GM12891 (cell line): ENCODE data around the gene RRP8.

ENCODE experiments used
- DNase-seq: peaks from one replicate; pipeline ENCODE4 v3.0.0; 2011; ENCODE audit warnings: low spot score; ENCODE audit not compliant: insufficient read length
- FAIRE-seq: peaks from 2 replicates; lab custom pipeline; 2011; peaks lifted over from hg19 to GRCh38; lab: Jason Lieb, UNC
- PAX5 ChIP-seq: IDR thresholded peaks from 2 replicates; pipeline ENCODE4 v1.6.1; 2011; ENCODE audit warnings: low read length, moderate library complexity, mild to moderate bottlenecking; ENCODE audit not compliant: insufficient read depth, severe bottlenecking
- POLR2A ChIP-seq: IDR thresholded peaks from 2 replicates; pipeline ENCODE4 v1.6.1; 2011; ENCODE audit warnings: low read depth, low read length, control low read depth
- POLR2AphosphoS5 ChIP-seq: IDR thresholded peaks from 2 replicates; pipeline ENCODE4 v1.6.1; 2011; ENCODE audit warnings: low read depth, low read length, control low read depth
- POU2F2 ChIP-seq: IDR thresholded peaks from 2 replicates; pipeline ENCODE4 v1.6.1; 2011; ENCODE audit warnings: low read depth, mild to moderate bottlenecking, control low read depth, low read length, moderate library complexity
- SPI1 ChIP-seq: IDR thresholded peaks from 2 replicates; pipeline ENCODE4 v1.6.1; 2011; ENCODE audit warnings: low read depth, low read length, control low read depth
- TAF1 ChIP-seq: IDR thresholded peaks from 2 replicates; pipeline ENCODE4 v1.6.1; 2011; ENCODE audit warnings: low read depth, low read length, control low read depth

The RRP8 gene

GRCh38 chr11:6618117-6619003 lies 14.9 kb upstream of the RRP8 start:
- no peak for DNase-seq
- TF ChIP-seq TAF1 (no peak), POLR2AphosphoS5 (0 out of 2 replicates have a peak, but pooled peaks have one; percentile 17), POU2F2 (peak; percentile 39; the same call in 1 of the 2 replicates), POLR2A (no peak), PAX5 (no peak), SPI1 (peak; percentile 83)
- peak; percentile 79 for FAIRE-seq

- no peak for FAIRE-seq
- DNase-seq, result no peak
- no peak for TF ChIP-seq SPI1
Measured at GRCh38 chr11:6617315-6617781, 13.9 kb upstream of the RRP8 start.

GRCh38 chr11:6616596-6617250 lies 13.3 kb upstream of the RRP8 start:
- FAIRE-seq, result no peak
- TF ChIP-seq PAX5 (no peak), POLR2A (no peak), TAF1 (no peak), POLR2AphosphoS5 (no peak)

GRCh38 chr11:6615882-6616585 lies 12.6 kb upstream of the RRP8 start:
- DNase-seq, result no peak
- no peak for TF ChIP-seq POLR2A
- no peak for TF ChIP-seq POU2F2
- TF ChIP-seq PAX5, result no peak
- TF ChIP-seq POLR2AphosphoS5, result no peak
- TF ChIP-seq TAF1, result no peak
- TF ChIP-seq SPI1, result no peak
- no peak for FAIRE-seq

More at GRCh38 chr11:6616596-6617250, 13.3 kb upstream of the RRP8 start:
- DNase-seq, result no peak

GRCh38 chr11:6615046-6615445 lies 11.6 kb upstream of the RRP8 start:
- no peak for FAIRE-seq
- TF ChIP-seq POLR2A (no peak), POLR2AphosphoS5 (no peak), SPI1 (no peak), POU2F2 (no peak), TAF1 (no peak), PAX5 (no peak)
- no peak for DNase-seq

- FAIRE-seq, result no peak
- DNase-seq, result no peak
- no peak for TF ChIP-seq POLR2A
- TF ChIP-seq POU2F2, result no peak
- TF ChIP-seq TAF1, result no peak
- no peak for TF ChIP-seq SPI1
- no peak for TF ChIP-seq PAX5
- no peak for TF ChIP-seq POLR2AphosphoS5
Measured at GRCh38 chr11:6614446-6614845, 11.0 kb upstream of the RRP8 start.

GRCh38 chr11:6613496-6613895 lies 10.1 kb upstream of the RRP8 start:
- FAIRE-seq, result no peak
- DNase-seq, result no peak
- TF ChIP-seq POU2F2 (no peak), POLR2AphosphoS5 (no peak), TAF1 (no peak), POLR2A (no peak), PAX5 (no peak), SPI1 (no peak)

GRCh38 chr11:6612213-6613041 lies 9.0 kb upstream of the RRP8 start, which contains the start of gene TAF10:
Gene TAF10, minus strand, starts transcription at chr11:6612216. Its CDS starts 27 bp downstream, at chr11:6612189.
- FAIRE-seq (peak; percentile 99), DNase-seq (peak; percentile 88)
- TF ChIP-seq POLR2AphosphoS5 (peak; percentile 94), TAF1 (peak; percentile 75), PAX5 (no peak), POLR2A (peak; percentile 91), SPI1 (no peak), POU2F2 (no peak)

GRCh38 chr11:6611963-6612212 lies 8.5 kb upstream of the RRP8 start:
- FAIRE-seq, result no peak
- no peak for DNase-seq
- TF ChIP-seq PAX5 (no peak), SPI1 (no peak; the same call in 1 of the 2 replicates), POU2F2 (no peak), TAF1 (no peak), POLR2A (no peak), POLR2AphosphoS5 (no peak)
